Left lung (tissue), 10 donors: Measurements from ENCODE around the gene COL25A1. TPM values are rescaled to one million over a fixed set of nuclear protein-coding genes. Genes with fewer than 3 reads are reported as not detected.

Experiments
- ATAC-seq: fragments of 200-7000 bp; cut with Tn5 transposase; one replicate; pipeline ENCODE4 v1.9.1; 2020; ENCODE audit warnings: moderate library complexity
- DNase-seq, 4 donors: peaks; one replicate each; pipeline ENCODE4 v3.0.0-alpha.2; 2013 to 2020
- H3K27ac ChIP-seq, 2 donors: fragments of 200-600 bp; sonication (generic) in 1 of 2; one replicate each; pipeline versions ENCODE4 v1.5.0 to v1.8.0; 2020 to 2021
- H3K27me3 ChIP-seq, 2 donors: fragments of 200-600 bp; sonication (generic) in 1 of 2; one replicate each; pipeline versions ENCODE4 v1.5.0 to v1.8.0; 2020 to 2021
- H3K36me3 ChIP-seq, 2 donors: fragments of 200-600 bp; sonication (generic) in 1 of 2; one replicate each; pipeline versions ENCODE4 v1.5.0 to v1.8.0; 2020 to 2021
- H3K4me1 ChIP-seq, 2 donors: fragments of 200-600 bp; one replicate each; pipeline ENCODE4 v1.8.0; 2021
- H3K4me3 ChIP-seq, 2 donors: fragments of 200-600 bp; sonication (generic) in 1 of 2; one replicate each; pipeline versions ENCODE4 v1.5.0 to v1.8.0; 2020 to 2021; ENCODE audit warnings: mild to moderate bottlenecking in 1 of 2
- H3K9me3 ChIP-seq, 2 donors: fragments of 200-600 bp; sonication (generic) in 1 of 2; one replicate each; pipeline versions ENCODE4 v1.5.0 to v1.8.0; 2020 to 2021
- intact Hi-C, 2 donors: fragments of 100-400 bp; cut with DNase I; formaldehyde crosslinking; loops; one replicate each; pipeline versions ENCODE4 v1.11.2 to v1.14.2; 2022
- polyA plus RNA-seq, 6 donors: library from polyadenylated mRNA; unstranded; fragments of 120-200 nt; gene quantifications; one replicate each; pipeline ENCODE4 v1.2.1, GENCODE V29; 2013; ENCODE audit not compliant: insufficient read length in 6 of 6
- total RNA-seq, 2 donors: library from RNA; stranded (reverse); fragmentation: NEBNext Ultra II Directional; extraction: Animal tissue kit (Norgen Biotek cat#: 25700); gene quantifications; one replicate each; pipeline ENCODE4 v1.2.1, GENCODE V29; 2021
- TF ChIP-seq, protein P1 (sequence below), 2 donors: fragments of 200-600 bp; sonication (generic) in 1 of 2; IDR thresholded peaks; one replicate each; pipeline versions ENCODE4 v1.5.0 to v1.8.0; 2021; ENCODE audit warnings: antibody characterized with exemption in 2 of 2
- donor health status: DM: no; HTN: yes; CAD: no.
- donor health status: DM: no; HTN: no; CAD: no.

Gene COL25A1
- total and polyA plus RNA-seq, 8 donors = 0.13 to 1.8 (median 1.4) TPM

DNA sequence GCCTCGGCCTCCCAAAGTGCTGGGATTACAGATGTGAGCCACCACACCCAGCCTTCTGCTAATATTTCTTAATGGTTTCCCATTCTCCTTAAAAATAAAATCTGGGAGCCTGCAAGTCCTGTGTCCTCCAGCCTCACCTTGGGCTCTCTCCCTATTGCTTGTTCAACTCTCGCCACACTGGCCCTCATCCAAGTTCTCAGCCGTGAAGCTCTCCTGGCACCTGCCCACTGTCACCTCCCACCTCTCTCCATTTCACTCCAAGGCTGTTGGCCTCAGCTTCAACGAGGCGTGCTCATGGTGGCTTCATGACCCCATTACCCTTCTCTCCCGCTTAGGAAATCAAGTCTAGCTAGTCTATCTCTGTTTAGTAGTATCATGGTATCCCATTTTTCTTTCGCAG, 530.1 kb downstream of the COL25A1 start:
- ATAC-seq = no peak
- TF ChIP-seq, protein P1, sequence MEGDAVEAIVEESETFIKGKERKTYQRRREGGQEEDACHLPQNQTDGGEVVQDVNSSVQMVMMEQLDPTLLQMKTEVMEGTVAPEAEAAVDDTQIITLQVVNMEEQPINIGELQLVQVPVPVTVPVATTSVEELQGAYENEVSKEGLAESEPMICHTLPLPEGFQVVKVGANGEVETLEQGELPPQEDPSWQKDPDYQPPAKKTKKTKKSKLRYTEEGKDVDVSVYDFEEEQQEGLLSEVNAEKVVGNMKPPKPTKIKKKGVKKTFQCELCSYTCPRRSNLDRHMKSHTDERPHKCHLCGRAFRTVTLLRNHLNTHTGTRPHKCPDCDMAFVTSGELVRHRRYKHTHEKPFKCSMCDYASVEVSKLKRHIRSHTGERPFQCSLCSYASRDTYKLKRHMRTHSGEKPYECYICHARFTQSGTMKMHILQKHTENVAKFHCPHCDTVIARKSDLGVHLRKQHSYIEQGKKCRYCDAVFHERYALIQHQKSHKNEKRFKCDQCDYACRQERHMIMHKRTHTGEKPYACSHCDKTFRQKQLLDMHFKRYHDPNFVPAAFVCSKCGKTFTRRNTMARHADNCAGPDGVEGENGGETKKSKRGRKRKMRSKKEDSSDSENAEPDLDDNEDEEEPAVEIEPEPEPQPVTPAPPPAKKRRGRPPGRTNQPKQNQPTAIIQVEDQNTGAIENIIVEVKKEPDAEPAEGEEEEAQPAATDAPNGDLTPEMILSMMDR (IDR thresholded peaks at IDR 0.05) = no peak
- intact Hi-C loops = no loop called here

DNA sequence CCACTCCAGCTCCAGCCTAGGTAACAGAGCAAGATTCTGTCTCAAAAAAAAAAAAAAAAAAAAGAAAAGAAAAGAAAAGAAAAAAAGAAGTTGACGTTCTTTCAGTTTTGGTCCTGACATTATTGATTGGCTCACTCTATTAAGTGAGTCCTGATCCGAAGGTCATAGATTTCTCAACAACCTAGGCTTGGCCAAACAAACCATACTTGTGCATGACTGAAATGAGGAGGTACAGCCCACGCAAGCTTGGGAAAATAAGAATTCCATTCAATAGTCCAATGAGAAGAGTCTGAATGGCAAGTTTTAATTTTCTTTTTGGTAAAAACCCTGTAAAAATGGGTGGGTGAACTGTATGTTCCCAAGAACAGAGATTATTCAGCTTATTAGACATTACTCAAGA, 536.4 kb downstream of the COL25A1 start:
- intact Hi-C loops = no loop called here
- Histone ChIP-seq H3K27me3 (peaks cover 14 to 55% of the 10 kb centered on the region in 2 donors), H3K36me3 (no peaks in the 10 kb centered on the region), H3K9me3 (peaks cover 0 to 4% of the 10 kb centered on the region in 2 donors), H3K27ac (no peak overlapping the region), H3K4me3 (no peak overlapping the region), H3K4me1 (peaks cover 4 to 10% of the 10 kb centered on the region in 2 donors)
- ATAC-seq = no peak
- TF ChIP-seq, protein P1 (IDR thresholded peaks at IDR 0.05) = no peak
- DNase-seq = no peak

More for the DNA sequence above, 530.1 kb downstream of the COL25A1 start:
- no peaks in the 10 kb centered on the region for H3K36me3 ChIP-seq
- H3K4me3 ChIP-seq = no peak overlapping the region
- H3K9me3 ChIP-seq = no peaks in the 10 kb centered on the region
- no peaks in the 10 kb centered on the region for H3K4me1 ChIP-seq
- no peaks in the 10 kb centered on the region for H3K27me3 ChIP-seq
- no peak overlapping the region for H3K27ac ChIP-seq
- DNase-seq = no peak

DNA sequence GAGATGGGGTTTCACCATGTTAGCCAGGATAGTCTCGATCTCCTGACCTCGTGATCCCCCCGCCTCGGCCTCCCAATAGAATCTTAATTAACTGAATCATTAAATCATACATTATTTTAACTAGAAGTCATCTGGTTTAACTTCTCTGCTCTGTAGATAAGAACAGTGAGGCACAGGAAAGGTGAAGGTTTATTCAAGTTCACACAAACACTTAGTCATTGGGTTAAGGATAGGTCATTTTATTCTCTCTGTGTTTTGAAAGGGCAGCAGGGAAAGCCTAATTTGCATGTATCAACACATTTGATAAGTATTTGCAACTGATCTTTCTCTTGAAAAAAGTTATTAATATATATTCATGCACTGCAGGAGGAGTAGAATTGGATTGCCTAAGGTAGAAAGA, 538.5 kb downstream of the COL25A1 start:
- intact Hi-C loops = no loop called here
- DNase-seq (no peak), ATAC-seq (no peak)
- H3K36me3 ChIP-seq = no peaks in the 10 kb centered on the region
- no peak overlapping the region for H3K4me3 ChIP-seq
- H3K27me3 ChIP-seq = peaks cover 23 to 72% of the 10 kb centered on the region in 2 donors
- peaks cover 0 to 4% of the 10 kb centered on the region in 2 donors for H3K9me3 ChIP-seq
- TF ChIP-seq, protein P1 (IDR thresholded peaks at IDR 0.05) = no peak
- no peak overlapping the region for H3K27ac ChIP-seq
- peaks cover 4 to 10% of the 10 kb centered on the region in 2 donors for H3K4me1 ChIP-seq

DNA sequence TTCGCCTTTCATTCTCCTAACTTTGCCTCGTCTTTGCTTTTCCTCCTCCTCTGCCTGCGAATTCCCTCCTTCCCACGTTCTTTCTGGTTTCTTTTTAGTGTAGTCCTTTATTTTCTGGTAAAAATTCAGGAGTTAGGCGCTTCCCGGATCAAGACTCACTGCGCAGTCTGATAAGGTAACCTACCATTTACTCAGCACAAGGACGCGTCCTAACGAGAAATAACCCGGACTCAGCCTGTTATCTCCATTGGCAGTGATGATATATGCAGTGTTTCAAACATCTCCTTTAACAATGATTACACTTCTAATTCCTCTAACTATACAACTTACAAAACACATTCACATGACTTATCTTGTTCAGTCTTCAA, 539.2 kb downstream of the COL25A1 start:
- no peak overlapping the region for H3K27ac ChIP-seq
- TF ChIP-seq, protein P1 (IDR thresholded peaks at IDR 0.05) = no peak
- peak overlapping the region; percentile 15 to 34 for H3K4me3 ChIP-seq
- peaks cover 0 to 4% of the 10 kb centered on the region in 2 donors for H3K9me3 ChIP-seq
- no peaks in the 10 kb centered on the region for H3K36me3 ChIP-seq
- DNase-seq (peak in 1 of 4 donors; percentile 4), ATAC-seq (peak; percentile 15)
- peaks cover 4 to 10% of the 10 kb centered on the region in 2 donors for H3K4me1 ChIP-seq
- peaks cover 23 to 79% of the 10 kb centered on the region in 2 donors for H3K27me3 ChIP-seq
- intact Hi-C loops = no loop called here

DNA sequence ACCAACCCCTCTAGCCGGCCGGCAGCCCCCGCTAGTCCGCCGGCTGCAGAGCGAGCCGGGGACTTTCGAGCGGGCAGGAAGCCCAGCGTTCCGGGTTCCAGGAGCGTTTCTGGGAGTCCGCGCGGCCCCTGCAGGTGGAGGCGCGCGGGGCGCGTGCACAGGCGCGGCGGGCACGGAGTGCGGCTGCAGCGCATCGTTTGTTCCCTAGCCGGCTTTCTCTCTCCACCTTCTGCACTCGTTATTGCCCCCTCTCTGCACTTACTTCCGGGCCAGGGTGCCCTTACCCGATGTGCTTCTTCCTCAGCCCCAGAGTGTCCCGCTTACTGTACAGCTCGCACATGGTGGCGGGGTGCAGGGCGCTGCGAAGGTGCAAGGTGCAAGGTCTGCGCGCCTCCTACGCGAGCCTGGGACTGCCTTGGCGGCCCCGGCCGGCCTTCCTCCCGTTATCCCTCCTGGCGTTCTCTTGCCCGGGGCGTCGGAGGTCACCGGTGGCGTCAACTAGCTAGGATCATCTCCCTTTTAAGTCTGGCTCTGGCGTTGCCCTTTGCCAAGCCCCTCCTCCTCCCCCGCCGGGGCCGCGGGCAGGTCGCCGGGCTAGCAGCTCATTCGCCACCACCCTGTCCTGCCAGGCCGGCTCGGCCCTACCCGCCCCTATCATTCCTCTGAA, 539.8 kb downstream of the COL25A1 start, which contains the start of gene ETNPPL:
Gene ETNPPL, minus strand, starts transcription at position 495 of the 667 bp plus-strand sequence. Its CDS starts 155 bp downstream, at position 340.
- TF ChIP-seq, protein P1 (IDR thresholded peaks at IDR 0.05) = no peak
- H3K4me1 ChIP-seq = peaks cover 4 to 10% of the 10 kb centered on the region in 2 donors
- no peak within 1 kb of the TSS for H3K27ac ChIP-seq
- peaks cover 0 to 4% of the 10 kb centered on the region in 2 donors for H3K9me3 ChIP-seq
- H3K27me3 ChIP-seq = peaks cover 23 to 79% of the 10 kb centered on the region in 2 donors
- intact Hi-C loops = no loop called here
- DNase-seq (peak; percentile 10 to 84 (median 32)), ATAC-seq (peak; percentile 87)
- H3K36me3 ChIP-seq = no peaks in the 10 kb centered on the region
- H3K4me3 ChIP-seq = peak within 1 kb of the TSS; percentile 15 to 34

Other genes starting within 250 kb of the COL25A1 start
- 10 to 100 TPM; 27.0 to 28.2 TPM for gene SEC24B, start 131.2 kb upstream of the COL25A1 start, total RNA-seq
- gene SEC24B, start 131.2 kb upstream of the COL25A1 start, polyA plus RNA-seq = 10 to 100 TPM; 35.6 to 42.8 (median 38.3) TPM